Testis (tissue), 2 donors: ENCODE results near the gene CCDC181.

Source experiments
- CTCF ChIP-seq, 3 experiments: fragments of 450-650 bp in 2 of 3; fragments of 200-600 bp in 1 of 3; sonication (generic) in 1 of 3; IDR thresholded peaks; one replicate each; pipeline ENCODE4 v1.5.1; 2016 to 2019; ENCODE audit warnings: antibody characterized with exemption in 3 of 3, mild to moderate bottlenecking in 2 of 3, moderate library complexity in 1 of 3
- POLR2A ChIP-seq: fragments of 450-650 bp; IDR thresholded peaks from one replicate; pipeline ENCODE4 v1.6.1; 2017; ENCODE audit warnings: antibody characterized with exemption, mild to moderate bottlenecking, moderate library complexity

GRCh38 chr1:169367686-169368405, 59.4 kb downstream of the CCDC181 start, which contains the start of the genes BLZF1 and NME7:
- no peak for TF ChIP-seq CTCF (IDR thresholded peaks at IDR 0.05)
- TF ChIP-seq POLR2A, result no peak
